Adrenal gland (tissue), 5 donors: ENCODE measurements around the gene MFAP1.

Experiments
- CTCF ChIP-seq, 6 experiments: fragments of 450-650 bp in 4 of 6; fragments of 200-600 bp in 2 of 6; sonication (generic) in 1 of 6; IDR thresholded peaks; 1 replicate in 5 of 6; 2 replicates in 1 of 6; pipeline versions ENCODE4 v1.5.1 to v1.8.0; 2016 to 2021; ENCODE audit warnings: antibody characterized with exemption in 6 of 6, mild to moderate bottlenecking in 2 of 6, moderate library complexity in 1 of 6
- POLR2A ChIP-seq, 2 donors: fragments of 450-650 bp; IDR thresholded peaks; one replicate each; pipeline ENCODE4 v1.6.1; 2017; ENCODE audit warnings: antibody characterized with exemption in 2 of 2, mild to moderate bottlenecking in 2 of 2, moderate library complexity in 1 of 2
- donor health status: DM: no; HTN: no; CAD: no.

- TF ChIP-seq POLR2A (IDR thresholded peaks at IDR 0.05) (peak; percentile 86 to 94), CTCF (IDR thresholded peaks at IDR 0.05) (no peak)
Measured at GRCh38 chr15:43824302-43825246, at the start of gene MFAP1.
